SJSA1 (cell line): Measurements from ENCODE around the gene MRPL34. TPM values are rescaled to one million over a fixed set of nuclear protein-coding genes. Genes with fewer than 3 reads are reported as not detected.
A peak's percentile ranks its signal among the peaks of the same experiment; 100 is the strongest.

Source experiments
- DNase-seq, 2 experiments: peaks; one replicate each; pipeline ENCODE4 v3.0.0-alpha.2; 2015 to 2020; ENCODE audit warnings: low spot score in 2 of 2, low read depth in 1 of 2
- H3K27ac ChIP-seq: fragments of 250-450 bp; sonication (Bioruptor Pico); 2 replicates; pipeline ENCODE4 v1.5.1; 2020; ENCODE audit warnings: mild to moderate bottlenecking, moderate library complexity
- H3K27me3 ChIP-seq: fragments of 250-450 bp; sonication (Bioruptor Pico); replicated peaks from 2 replicates; pipeline ENCODE4 v1.5.1; 2020; ENCODE audit warnings: mild to moderate bottlenecking, moderate library complexity
- H3K36me3 ChIP-seq: fragments of 250-450 bp; sonication (Bioruptor Pico); 2 replicates; pipeline ENCODE4 v1.5.1; 2020; ENCODE audit warnings: mild to moderate bottlenecking
- H3K4me1 ChIP-seq: fragments of 250-450 bp; sonication (Bioruptor Pico); replicated peaks from 2 replicates; pipeline ENCODE4 v1.6.1; 2021; ENCODE audit warnings: mild to moderate bottlenecking
- H3K4me3 ChIP-seq: fragments of 250-450 bp; sonication (Bioruptor Pico); 2 replicates; pipeline ENCODE4 v1.5.1; 2020; ENCODE audit warnings: mild to moderate bottlenecking
- H3K9me3 ChIP-seq: fragments of 250-450 bp; sonication (Bioruptor Pico); replicated peaks from 2 replicates; pipeline ENCODE4 v1.5.1; 2020; ENCODE audit warnings: mild to moderate bottlenecking
- total RNA-seq: library from RNA; depleted of rRNA; stranded (reverse); fragments of >200 nt; shearing (Covaris generic); gene quantifications from 2 replicates; pipeline ENCODE4 v1.2.3, GENCODE V29; 2014

MRPL34 gene
- total RNA-seq, 1 experiment from 2014 or later = 35.1 TPM

DNA sequence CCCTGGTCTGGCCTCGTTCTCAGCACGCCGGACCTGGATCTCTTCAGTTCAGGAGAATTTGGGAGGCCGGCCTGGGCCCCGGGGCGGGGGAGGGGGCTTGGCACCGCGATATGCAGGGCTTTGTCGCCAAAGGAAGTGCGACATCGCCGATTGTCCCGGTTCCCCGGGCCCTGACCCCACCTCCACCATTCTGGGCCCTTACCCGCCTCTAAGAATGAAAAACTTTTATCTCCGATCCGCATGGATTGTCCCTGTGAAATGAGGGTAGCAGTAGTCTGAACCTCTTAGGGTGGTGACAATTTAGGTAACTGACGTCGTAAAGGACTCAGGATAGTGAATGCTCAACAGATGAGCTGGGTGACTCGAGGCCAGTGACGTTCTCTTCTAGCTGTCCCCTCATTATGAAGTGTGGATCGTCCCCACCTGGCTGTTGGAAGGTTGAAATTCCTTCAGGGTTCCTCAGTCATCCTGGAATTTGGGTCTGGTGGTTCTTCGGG lies 4.3 kb downstream of the MRPL34 start:
- H3K36me3 ChIP-seq = peaks cover 42% of the 10 kb centered on the region
- H3K9me3 ChIP-seq = no peaks in the 10 kb centered on the region
- H3K4me1 ChIP-seq = peaks cover 33% of the 10 kb centered on the region
- H3K27me3 ChIP-seq = no peaks in the 10 kb centered on the region
- DNase-seq = no peak
- H3K4me3 ChIP-seq = peak overlapping the region; percentile 69
- peak overlapping the region; percentile 53 for H3K27ac ChIP-seq

DNA sequence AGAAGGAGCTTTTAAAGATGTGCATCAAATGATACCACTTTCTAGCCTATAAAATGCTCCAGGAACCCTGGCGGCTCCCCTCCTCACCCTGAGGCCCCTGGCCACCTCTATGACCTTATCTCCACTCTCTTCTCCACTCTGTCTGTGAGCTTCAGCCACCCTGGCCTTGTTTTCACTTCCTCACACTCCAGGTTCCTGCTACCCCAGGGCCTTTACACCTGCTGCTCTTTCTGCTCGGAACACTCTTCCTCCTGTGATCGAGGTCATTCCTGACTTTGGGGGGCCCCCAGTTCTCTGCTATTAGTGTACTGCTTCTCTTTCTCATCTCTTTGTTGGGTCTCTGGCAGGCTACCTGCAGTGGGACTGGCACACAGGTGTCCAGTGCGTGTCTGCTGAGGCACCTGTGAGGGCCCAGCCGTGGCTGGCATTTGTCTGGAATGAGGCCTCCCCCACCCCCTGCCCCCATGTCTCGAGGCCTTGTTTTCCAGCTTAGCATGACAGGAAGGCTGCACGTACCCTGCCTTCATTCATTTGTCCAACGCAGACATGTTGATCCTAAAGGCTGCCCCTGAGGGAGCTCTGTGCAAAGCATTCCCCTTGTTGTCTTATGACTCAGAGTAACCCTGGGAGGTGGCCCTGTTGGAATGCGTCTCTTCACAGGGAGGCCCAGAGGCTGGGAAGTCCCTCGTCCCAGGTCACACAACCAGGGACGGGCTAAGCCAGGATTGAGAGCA lies 6.0 kb downstream of the MRPL34 start:
- peak overlapping the region; percentile 79 for H3K27ac ChIP-seq
- H3K27me3 ChIP-seq = no peaks in the 10 kb centered on the region
- peak; percentile 85 to 93 for DNase-seq

DNA sequence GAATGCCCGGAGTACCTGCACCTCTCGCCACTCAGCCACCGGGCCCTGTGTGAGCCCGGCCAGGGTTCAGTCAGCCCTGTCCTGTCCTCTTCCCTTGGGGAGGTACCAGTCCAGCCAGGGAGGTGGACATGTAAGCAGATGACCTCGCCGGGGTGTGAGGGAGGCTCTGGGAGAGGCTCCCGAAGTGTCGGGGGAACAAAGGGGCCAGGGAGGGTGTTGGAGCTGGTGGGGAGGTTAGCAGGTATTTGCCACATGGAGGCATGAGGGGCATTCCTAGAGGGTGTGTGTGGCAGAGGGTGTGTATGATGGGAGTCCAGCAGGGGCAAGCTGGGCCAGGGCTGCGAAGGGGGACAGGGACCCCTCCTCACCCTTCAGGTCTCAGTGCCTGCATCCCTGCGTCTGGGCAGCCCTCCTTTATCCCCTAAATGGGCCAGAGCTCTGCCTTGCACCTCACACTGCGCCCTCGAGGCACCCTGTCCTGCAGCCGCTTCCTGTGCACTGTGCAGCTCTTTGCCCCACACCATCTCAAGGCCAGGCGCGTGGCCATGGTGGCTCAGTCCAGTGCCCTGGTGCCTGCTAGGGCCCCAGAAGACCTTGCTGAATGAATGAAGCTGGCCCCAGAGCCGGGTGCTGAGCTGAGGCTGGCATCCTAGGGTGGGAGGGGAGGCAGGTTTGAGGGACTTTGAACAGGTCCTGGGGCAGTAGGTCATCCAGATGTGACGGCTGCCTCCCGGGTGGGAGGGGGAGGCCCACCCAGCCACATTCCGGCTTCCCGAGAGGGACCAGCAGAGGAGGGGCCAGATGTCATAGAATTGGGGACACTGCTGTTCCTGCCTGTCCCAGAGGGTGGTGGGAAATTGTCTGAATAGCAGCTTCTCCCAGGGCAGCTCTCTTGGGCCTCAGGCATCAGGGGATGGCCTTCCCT lies 6.8 kb downstream of the MRPL34 start:
- Histone ChIP-seq H3K36me3 (peaks cover 63% of the 10 kb centered on the region), H3K4me1 (peaks cover 35% of the 10 kb centered on the region), H3K27ac (peak overlapping the region; percentile 79), H3K9me3 (no peaks in the 10 kb centered on the region), H3K27me3 (no peaks in the 10 kb centered on the region), H3K4me3 (peak overlapping the region; percentile 12)
- no peak for DNase-seq

More for the DNA sequence above, 6.0 kb downstream of the MRPL34 start:
- H3K4me3 ChIP-seq = peak overlapping the region; percentile 12
- H3K36me3 ChIP-seq = peaks cover 55% of the 10 kb centered on the region
- H3K4me1 ChIP-seq = peaks cover 29% of the 10 kb centered on the region
- H3K9me3 ChIP-seq = no peaks in the 10 kb centered on the region

DNA sequence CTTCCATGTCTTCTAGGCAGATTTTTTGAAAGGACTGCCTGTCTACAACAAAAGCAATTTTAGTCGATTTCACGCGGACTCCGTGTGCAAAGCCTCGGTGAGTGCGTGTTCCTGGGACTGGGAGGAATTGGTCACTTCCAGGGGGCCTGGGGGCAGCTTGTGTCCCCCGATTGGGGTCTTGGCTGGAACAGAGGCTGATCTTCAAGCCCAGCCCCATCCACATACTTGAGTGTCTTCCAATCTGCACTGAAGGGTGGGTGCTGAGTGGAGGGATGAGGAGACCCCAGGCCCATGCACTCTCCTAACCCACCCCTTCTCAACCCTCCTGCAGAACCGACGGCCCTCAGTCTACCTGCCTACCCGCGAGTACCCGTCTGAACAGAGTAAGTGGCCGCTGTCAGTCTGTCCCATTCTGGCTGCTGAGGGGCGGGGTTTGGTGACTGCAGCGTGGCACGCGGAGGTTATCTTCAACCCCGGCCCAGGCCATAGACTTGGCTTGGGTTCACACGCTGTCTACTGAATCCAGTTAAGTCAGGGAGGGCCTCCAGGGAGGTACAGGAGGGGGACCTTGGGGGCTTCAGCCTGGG lies 8.4 kb downstream of the MRPL34 start:
- Histone ChIP-seq H3K4me1 (peaks cover 40% of the 10 kb centered on the region), H3K9me3 (no peaks in the 10 kb centered on the region), H3K36me3 (peaks cover 75% of the 10 kb centered on the region), H3K27ac (no peak overlapping the region), H3K4me3 (no peak overlapping the region), H3K27me3 (no peaks in the 10 kb centered on the region)
- no peak for DNase-seq

DNA sequence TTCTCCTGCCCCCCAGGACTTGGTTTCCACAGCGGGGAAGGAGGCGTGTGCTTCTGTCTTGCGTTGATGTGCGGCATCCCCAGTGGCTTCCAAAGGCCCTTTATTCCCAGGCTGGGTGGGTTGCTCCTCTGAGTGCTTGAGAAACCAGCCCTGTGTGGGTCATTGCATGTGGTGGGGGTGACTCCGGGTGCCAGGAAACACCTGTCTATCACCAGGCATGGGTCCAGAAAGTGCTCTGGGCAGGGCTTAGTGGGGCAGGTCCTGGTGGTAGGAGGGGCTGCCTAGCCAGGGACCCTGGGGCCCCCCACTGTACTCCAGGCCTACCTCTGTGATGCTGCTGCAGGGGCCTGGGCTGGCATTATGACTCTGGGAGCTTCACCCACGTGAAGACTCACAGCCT lies 13.3 kb downstream of the MRPL34 start:
- Histone ChIP-seq H3K36me3 (peaks cover 75% of the 10 kb centered on the region), H3K4me1 (peaks cover 11% of the 10 kb centered on the region), H3K27me3 (no peaks in the 10 kb centered on the region), H3K27ac (no peak overlapping the region), H3K9me3 (no peaks in the 10 kb centered on the region), H3K4me3 (no peak overlapping the region)
- no peak for DNase-seq

DNA sequence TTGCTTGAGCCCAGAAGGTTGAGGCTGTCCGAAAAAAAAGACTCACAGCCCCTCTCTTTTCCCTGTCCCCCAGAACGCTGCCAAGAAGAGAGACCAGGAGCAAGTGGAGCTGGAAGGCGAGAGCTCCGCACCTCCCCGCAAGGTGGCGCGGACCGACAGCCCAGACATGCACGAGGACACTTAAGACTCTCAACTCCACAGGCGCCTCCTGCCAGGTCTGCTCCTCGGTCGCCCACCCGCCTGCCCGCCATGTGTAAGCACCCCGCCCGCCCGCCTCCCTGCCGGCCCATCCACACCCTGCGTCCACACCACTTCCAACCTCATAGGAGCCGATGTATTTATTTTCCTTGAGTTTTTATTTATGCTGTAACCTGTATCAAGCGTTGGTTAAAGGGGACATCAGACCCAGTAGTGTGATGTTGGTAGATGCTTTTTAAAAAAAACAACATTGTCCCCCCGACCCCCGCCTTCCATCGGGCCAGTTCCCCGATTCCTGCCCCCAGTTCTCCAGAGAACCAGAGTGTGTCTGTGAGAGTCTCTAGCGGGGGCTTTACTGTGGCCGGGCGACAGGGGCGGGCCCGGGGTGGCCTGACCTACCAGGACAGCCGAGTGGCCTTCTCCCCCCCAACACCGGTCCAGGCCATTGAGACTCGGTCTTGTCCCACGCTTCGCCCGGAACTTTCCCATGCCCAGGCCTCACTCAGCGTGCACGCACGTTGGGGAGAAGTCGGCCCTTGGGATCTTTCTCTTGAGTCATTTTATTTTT lies 14.0 kb downstream of the MRPL34 start:
- Histone ChIP-seq H3K9me3 (no peaks in the 10 kb centered on the region), H3K4me3 (no peak overlapping the region), H3K27ac (no peak overlapping the region), H3K27me3 (no peaks in the 10 kb centered on the region), H3K4me1 (peaks cover 11% of the 10 kb centered on the region), H3K36me3 (peaks cover 68% of the 10 kb centered on the region)
- no peak for DNase-seq

DNA sequence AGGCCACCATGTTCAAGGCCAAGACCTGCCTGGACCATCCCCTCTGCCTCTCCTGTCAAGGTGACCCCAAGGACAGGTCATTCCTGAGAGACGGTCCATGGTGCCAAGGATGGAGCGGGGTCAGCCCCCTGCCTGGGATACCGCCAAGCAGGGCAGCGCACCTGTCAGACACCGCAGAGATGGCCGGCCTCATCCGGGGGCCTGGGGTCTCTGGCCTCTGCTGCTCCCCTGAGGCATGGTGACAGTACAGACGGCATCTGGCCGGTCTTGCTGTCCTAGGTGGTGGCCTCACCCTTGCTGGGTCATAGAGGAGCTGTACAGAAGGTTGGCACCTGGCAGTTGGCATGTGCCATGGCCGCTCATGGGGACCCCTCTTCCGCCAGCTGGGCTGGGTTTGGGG lies 14.8 kb downstream of the MRPL34 start:
- Histone ChIP-seq H3K27me3 (no peaks in the 10 kb centered on the region), H3K4me1 (peaks cover 14% of the 10 kb centered on the region), H3K9me3 (no peaks in the 10 kb centered on the region), H3K4me3 (no peak overlapping the region), H3K27ac (no peak overlapping the region), H3K36me3 (peaks cover 70% of the 10 kb centered on the region)
- no peak for DNase-seq

DNA sequence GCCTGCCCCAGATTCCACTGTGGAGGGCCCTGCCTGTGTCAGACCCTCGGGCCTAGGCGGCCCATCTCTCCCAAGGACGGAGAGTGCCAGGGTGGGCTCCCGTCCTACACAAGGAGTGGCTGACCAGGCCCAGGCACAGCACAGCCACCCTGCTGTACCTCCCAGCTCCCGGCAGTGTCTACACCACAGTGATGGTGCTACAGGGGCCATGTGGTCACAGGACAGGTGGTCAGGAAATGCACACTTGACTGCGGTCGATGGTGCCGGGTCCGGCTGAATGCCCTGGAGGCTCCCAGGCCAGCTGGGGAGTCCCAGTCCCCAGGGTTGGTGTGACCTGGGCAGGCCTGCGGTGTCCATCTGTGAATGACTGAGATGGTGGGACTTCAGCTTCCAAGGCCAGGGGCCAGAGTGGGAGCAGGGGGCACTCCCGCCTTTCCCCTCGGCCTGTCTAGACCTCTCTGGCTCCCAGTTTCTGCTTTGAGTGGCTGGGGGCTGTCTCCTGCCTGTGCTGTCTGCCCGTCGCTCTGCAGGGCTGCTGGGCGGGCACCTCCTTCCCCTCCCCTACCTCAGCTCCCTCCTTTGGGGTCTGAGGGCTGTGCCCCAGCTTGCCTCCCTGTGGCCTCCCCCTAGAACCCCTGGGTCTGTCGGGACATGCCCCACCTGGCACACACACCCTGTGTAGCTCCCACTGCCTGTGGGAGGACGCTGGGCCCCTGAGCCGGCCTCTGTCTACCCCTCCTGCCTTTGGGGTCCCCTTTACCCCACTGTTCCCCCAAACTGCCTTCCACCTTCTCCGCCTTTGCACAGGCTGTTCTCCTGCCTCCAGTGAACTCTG lies 16.2 kb downstream of the MRPL34 start:
- Histone ChIP-seq H3K27me3 (no peaks in the 10 kb centered on the region), H3K36me3 (peaks cover 56% of the 10 kb centered on the region), H3K27ac (no peak overlapping the region), H3K4me1 (peaks cover 28% of the 10 kb centered on the region), H3K9me3 (no peaks in the 10 kb centered on the region), H3K4me3 (no peak overlapping the region)
- DNase-seq = no peak

DNA sequence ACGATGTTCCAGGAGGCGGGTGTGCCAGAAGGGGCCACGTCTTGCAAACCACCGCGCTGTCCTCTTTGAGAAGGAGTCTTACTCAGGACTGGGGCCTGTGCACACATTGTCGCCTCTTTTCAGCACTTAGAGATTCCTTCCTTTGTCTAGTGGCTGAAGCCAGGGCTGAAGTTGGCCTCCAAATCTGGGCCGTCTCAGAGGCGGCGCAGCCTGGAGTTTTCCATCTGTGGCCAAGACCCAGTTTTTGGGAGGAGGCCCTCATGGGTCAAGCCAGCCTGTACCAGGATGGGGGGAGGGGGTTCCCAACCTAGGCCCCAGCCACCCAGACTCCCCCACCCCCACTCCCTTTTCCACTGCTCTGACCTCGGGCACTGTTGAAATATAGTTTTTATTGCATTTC lies 17.2 kb downstream of the MRPL34 start:
- Histone ChIP-seq H3K4me3 (no peak overlapping the region), H3K9me3 (no peaks in the 10 kb centered on the region; the same call in 1 of the 2 replicates), H3K4me1 (peaks cover 21% of the 10 kb centered on the region), H3K27me3 (no peaks in the 10 kb centered on the region), H3K27ac (no peak overlapping the region), H3K36me3 (peaks cover 54% of the 10 kb centered on the region)
- no peak for DNase-seq

DNA sequence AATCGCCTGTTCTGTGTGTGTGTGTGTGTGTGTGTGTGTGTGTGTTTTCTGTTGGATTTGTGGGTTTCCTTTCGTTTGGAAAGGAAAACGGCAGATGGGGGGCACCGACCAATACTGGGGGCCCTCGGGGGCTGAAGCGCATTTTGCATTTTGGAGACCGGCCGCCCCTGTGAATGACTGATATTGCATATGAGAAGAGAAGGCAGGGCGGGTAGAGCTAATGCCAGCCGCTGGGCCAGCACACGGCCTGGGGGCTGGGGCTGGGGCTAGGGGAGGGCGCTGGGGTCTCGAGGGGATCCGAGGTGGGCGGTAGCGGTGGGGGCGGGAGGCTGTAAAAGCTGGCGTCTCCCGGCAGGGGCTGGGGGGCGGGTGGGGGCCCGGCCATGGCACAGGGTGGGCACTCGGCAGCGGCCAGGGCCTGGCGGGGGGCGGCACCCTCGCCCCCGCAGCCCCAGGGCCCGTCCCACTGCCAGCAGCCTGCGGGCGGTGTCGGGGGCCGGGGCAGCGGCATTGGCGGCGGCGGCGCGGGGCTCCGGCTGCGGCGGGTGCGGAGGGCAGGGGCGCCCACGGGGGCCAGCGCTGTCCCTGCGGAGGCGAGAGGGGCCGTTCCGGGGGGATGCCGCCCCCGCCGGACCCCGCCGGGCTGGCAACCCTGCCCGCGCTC lies 17.8 kb downstream of the MRPL34 start:
- no peaks in the 10 kb centered on the region; the same call in 1 of the 2 replicates for H3K9me3 ChIP-seq

DNA sequence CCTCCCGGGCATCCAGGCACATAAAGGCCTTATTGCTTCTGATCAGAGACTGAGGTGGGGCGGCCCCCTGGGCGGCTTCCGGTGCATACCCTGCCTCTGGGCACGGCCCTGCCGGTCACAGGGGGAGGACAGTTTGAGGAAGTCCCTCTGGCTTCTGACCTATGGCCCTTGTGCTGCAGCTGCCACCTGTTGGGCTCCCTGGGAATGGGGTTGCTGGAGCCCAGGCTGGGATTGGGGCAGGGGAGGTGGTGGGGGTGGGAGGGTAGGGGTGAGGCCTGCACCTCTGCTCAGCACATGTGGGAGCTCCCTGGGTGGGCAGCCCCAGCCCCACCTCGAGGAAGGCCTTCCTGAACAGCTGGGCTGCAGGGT lies 18.3 kb downstream of the MRPL34 start:
- no peak overlapping the region for H3K27ac ChIP-seq
- H3K27me3 ChIP-seq = no peaks in the 10 kb centered on the region
- no peak overlapping the region for H3K4me3 ChIP-seq
- no peaks in the 10 kb centered on the region; the same call in 1 of the 2 replicates for H3K9me3 ChIP-seq
- no peak for DNase-seq
- H3K4me1 ChIP-seq = peaks cover 20% of the 10 kb centered on the region
- peaks cover 47% of the 10 kb centered on the region for H3K36me3 ChIP-seq

More for the DNA sequence above, 17.8 kb downstream of the MRPL34 start:
- peaks cover 20% of the 10 kb centered on the region for H3K4me1 ChIP-seq
- DNase-seq = no peak
- H3K36me3 ChIP-seq = peaks cover 48% of the 10 kb centered on the region
- H3K27ac ChIP-seq = no peak overlapping the region
- no peak overlapping the region for H3K4me3 ChIP-seq
- H3K27me3 ChIP-seq = no peaks in the 10 kb centered on the region
